GM12878 (cell line): ENCODE results near the gene STK39. TPM values are rescaled to one million over a fixed set of nuclear protein-coding genes. Genes with fewer than 3 reads are reported as not detected.

Source experiments
- ATAC-seq: fragments of 200-7000 bp; cut with Tn5 transposase; 3 replicates; pipeline ENCODE4 v1.9.1; 2020; ENCODE audit warnings: mild to moderate bottlenecking, moderate library complexity
- BruUV-seq: library from RNA; stranded (reverse); fragments of 400-500 nt; replicated peaks from 2 replicates; lab custom pipeline; 2021; lab: Mats Ljungman, UMichigan
- CTCF ChIA-PET: fragments of 300-600 bp; sonication (Branson Sonifier 250); formaldehyde crosslinking; extraction: SDS; loops from one replicate; lab custom pipeline; 2021; ENCODE audit warnings: inconsistent platforms; lab: Yijun Ruan, JAX
- POLR2A ChIA-PET: fragments of 350-600 bp; formaldehyde crosslinking; extraction: SDS; loops from one replicate; lab custom pipeline; 2021; ENCODE audit warnings: inconsistent platforms; lab: Charles Lee
- RAD21 ChIA-PET: fragments of 300-600 bp; sonication (Branson Sonifier 250); formaldehyde crosslinking; loops from one replicate; lab custom pipeline; 2023; ENCODE audit warnings: antibody characterized with exemption; ENCODE audit not compliant: unreplicated experiment; lab: Charles Lee
- SMC1A ChIA-PET: fragments of 300-600 bp; sonication (Branson Sonifier 250); formaldehyde crosslinking; loops from one replicate; lab custom pipeline; 2023; ENCODE audit not compliant: unreplicated experiment, uncharacterized antibody; lab: Charles Lee
- DNase-seq: peaks from one replicate; pipeline ENCODE4 v3.0.0-alpha.2; 2011; ENCODE audit warnings: low read depth, low spot score
- FAIRE-seq: peaks from 3 replicates; lab custom pipeline; 2011; peaks lifted over from hg19 to GRCh38; lab: Jason Lieb, UNC
- H2AFZ ChIP-seq: 2 replicates; pipeline ENCODE4 v1.6.0; 2011; ENCODE audit warnings: low read depth, low read length, control low read depth; ENCODE audit not compliant: control insufficient read depth
- H3K27ac ChIP-seq: 2 replicates; pipeline ENCODE4 v1.5.1; 2011; ENCODE audit warnings: control low read depth; ENCODE audit not compliant: control insufficient read depth, insufficient read depth
- H3K27me3 ChIP-seq, 2 experiments: replicated peaks in 1 of 2; 2 replicates each; pipeline versions ENCODE4 v1.6.0 to v1.6.1; 2011; ENCODE audit warnings: low read length in 1 of 2; ENCODE audit not compliant: control insufficient read depth in 2 of 2, insufficient read depth in 2 of 2
- H3K36me3 ChIP-seq, 2 experiments: 2 replicates each; pipeline ENCODE4 v1.5.1; 2011; ENCODE audit warnings: low read length in 1 of 2; ENCODE audit not compliant: control insufficient read depth in 2 of 2, insufficient read depth in 2 of 2
- H3K4me1 ChIP-seq: 2 replicates; pipeline ENCODE4 v1.6.1; 2011; ENCODE audit warnings: mild to moderate bottlenecking, low read length, moderate library complexity, mixed read lengths; ENCODE audit not compliant: control insufficient read depth, insufficient read depth
- H3K4me2 ChIP-seq: 2 replicates; pipeline ENCODE4 v1.6.0; 2011; ENCODE audit warnings: control low read depth; ENCODE audit not compliant: control insufficient read depth, insufficient read depth
- H3K4me3 ChIP-seq: fragments of 200-600 bp; sonication (generic); 2 replicates; pipeline ENCODE4 v1.5.1; 2016
- H3K79me2 ChIP-seq: 2 replicates; pipeline ENCODE4 v1.6.0; 2011; ENCODE audit warnings: low read length; ENCODE audit not compliant: control insufficient read depth, insufficient read depth
- H3K9ac ChIP-seq: 2 replicates; pipeline ENCODE4 v1.8.0; 2011; ENCODE audit warnings: low read length, control low read depth, mixed read lengths; ENCODE audit not compliant: control insufficient read depth, insufficient read depth
- H3K9me3 ChIP-seq: replicated peaks from 3 replicates; pipeline ENCODE4 v1.5.1; 2011; ENCODE audit warnings: mild to moderate bottlenecking, low read length; ENCODE audit not compliant: control insufficient read depth, insufficient read depth
- H4K20me1 ChIP-seq: 2 replicates; pipeline ENCODE4 v1.6.0; 2011; ENCODE audit not compliant: control insufficient read depth, insufficient read depth
- CHD4 ChIP-seq: fragments of 200-600 bp; sonication (generic); IDR thresholded peaks from 2 replicates; pipeline ENCODE4 v1.6.1; 2016; ENCODE audit warnings: mild to moderate bottlenecking
- MTA3 ChIP-seq: IDR thresholded peaks from 2 replicates; pipeline ENCODE4 v1.6.1; 2012; ENCODE audit warnings: low read length, inconsistent platforms, borderline replicate concordance
- MXI1 ChIP-seq: fragments of 150-350 bp; IDR thresholded peaks from 2 replicates; pipeline ENCODE4 v1.6.1; 2011; ENCODE audit warnings: low read depth, mild to moderate bottlenecking, inconsistent platforms, low read length, improper control_type of control experiment
- MYC ChIP-seq: IDR thresholded peaks from 2 replicates; pipeline ENCODE4 v1.6.1; 2011; ENCODE audit warnings: mild to moderate bottlenecking, low read length, moderate library complexity, inconsistent platforms; ENCODE audit not compliant: insufficient read depth, insufficient replicate concordance, insufficient read length, severe bottlenecking
- POLR2AphosphoS5 ChIP-seq: IDR thresholded peaks from 2 replicates; pipeline ENCODE4 v1.6.1; 2011; ENCODE audit warnings: mild to moderate bottlenecking, low read length, inconsistent platforms
- SIX5 ChIP-seq: IDR thresholded peaks from 2 replicates; pipeline ENCODE4 v1.6.1; 2011; ENCODE audit warnings: mild to moderate bottlenecking, low read depth, low read length, moderate library complexity; ENCODE audit not compliant: severe bottlenecking
- SKIL ChIP-seq: fragments of 450-650 bp; IDR thresholded peaks from 2 replicates; pipeline ENCODE4 v1.6.1; 2017; ENCODE audit warnings: mild to moderate bottlenecking, low read depth, inconsistent platforms; ENCODE audit not compliant: poor library complexity, severe bottlenecking
- ZNF384 ChIP-seq: IDR thresholded peaks from 2 replicates; pipeline ENCODE4 v1.6.1; 2012; ENCODE audit warnings: low read depth, mild to moderate bottlenecking, low read length, improper control_type of control experiment, borderline replicate concordance
- WGBS: methylation state at CpG from one replicate; pipeline ENCODE4 v1.1.6; 2016; ENCODE audit warnings: low lambda C conversion rate; ENCODE audit not compliant: insufficient replicate concordance, insufficient coverage; ENCODE audit errors: missing lambda C conversion rate; 5-methylcytosine and 5-hydroxymethylcytosine counted together
- in situ Hi-C: fragments of 300-500 bp; cut with MboI; formaldehyde crosslinking; loops from 9 replicates; pipeline ENCODE4 v1.14.3; 2018; ENCODE audit warnings: mixed read lengths
- intact Hi-C: fragments of 100-400 bp; cut with micrococcal nuclease; formaldehyde crosslinking; loops from one replicate; pipeline ENCODE4 v1.14.2; 2022; ENCODE audit not compliant: unreplicated experiment
- polyA plus RNA-seq, 11 experiments: library from polyadenylated mRNA; depleted of rRNA in 4 of 11; unstranded in 6 of 11; stranded (reverse) in 5 of 11; fragments of >200 nt; fragmentation: Nextera tagmentation in 4 of 11; fragmentation: Illumina TruSeq in 1 of 11; extraction: Ambion mirVana in 4 of 11; extraction: Trizol in 1 of 11; gene quantifications; 1 replicate in 1 of 11; 2 replicates in 10 of 11; pipeline versions ENCODE4 v1.2.1 to v1.2.3, GENCODE V29; 2011 to 2016; ENCODE audit warnings: inconsistent platforms in 2 of 11, missing spikeins in 2 of 11, low read depth in 1 of 11
- total RNA-seq, 4 experiments: library from RNA; depleted of rRNA in 3 of 4; stranded (reverse); fragments of >200 nt in 3 of 4; fragmentation: Illumina TruSeq in 1 of 4; extraction: Trizol in 1 of 4; gene quantifications; 2 replicates each; pipeline versions ENCODE4 v1.2.1 to v1.2.3, GENCODE V29; 2013 to 2021
- TF ChIP-seq, protein P1 (sequence below): IDR thresholded peaks from 2 replicates; pipeline ENCODE4 v1.6.1; 2012; ENCODE audit warnings: low read depth, low read length, improper control_type of control experiment

STK39 gene
- total and polyA plus RNA-seq, 10 of the 15 experiments (the other 5 are each of a cell fraction or from before 2014, with no cell fraction given) = 0.03 to 0.21 (median 0.07) TPM; not detected in 5

GRCh38 chr2:167965907-167966761, 281.3 kb downstream of the STK39 start:
- in situ Hi-C loops (no loop called here), intact Hi-C loops (loop anchor here (1.0 kb wide), 1 partner anchor 152 kb away; no protein-coding TSS in a partner anchor)
- no peak for DNase-seq
- H3K27me3 ChIP-seq = no peaks in the 10 kb centered on the region
- no peaks in the 10 kb centered on the region for H4K20me1 ChIP-seq
- H3K9ac ChIP-seq = no peak overlapping the region
- no peaks in the 10 kb centered on the region for H3K4me1 ChIP-seq
- H3K79me2 ChIP-seq = no peaks in the 10 kb centered on the region
- no peak for TF ChIP-seq ZNF384
- TF ChIP-seq MXI1 = no peak
- no peak for TF ChIP-seq POLR2AphosphoS5
- TF ChIP-seq CHD4 = no peak
- TF ChIP-seq, protein P1, sequence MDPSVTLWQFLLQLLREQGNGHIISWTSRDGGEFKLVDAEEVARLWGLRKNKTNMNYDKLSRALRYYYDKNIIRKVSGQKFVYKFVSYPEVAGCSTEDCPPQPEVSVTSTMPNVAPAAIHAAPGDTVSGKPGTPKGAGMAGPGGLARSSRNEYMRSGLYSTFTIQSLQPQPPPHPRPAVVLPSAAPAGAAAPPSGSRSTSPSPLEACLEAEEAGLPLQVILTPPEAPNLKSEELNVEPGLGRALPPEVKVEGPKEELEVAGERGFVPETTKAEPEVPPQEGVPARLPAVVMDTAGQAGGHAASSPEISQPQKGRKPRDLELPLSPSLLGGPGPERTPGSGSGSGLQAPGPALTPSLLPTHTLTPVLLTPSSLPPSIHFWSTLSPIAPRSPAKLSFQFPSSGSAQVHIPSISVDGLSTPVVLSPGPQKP = no peak
- no peak for TF ChIP-seq MTA3
- TF ChIP-seq SKIL = no peak
- TF ChIP-seq MYC = no peak
- no peak for TF ChIP-seq SIX5
- H2AFZ ChIP-seq = no peak overlapping the region
- CTCF ChIA-PET = interaction anchor here (5.3 kb wide), 1 partner anchor 153 kb away, joined by 46 read pairs; no protein-coding TSS in a partner anchor
- WGBS = 40% methylated on average over 5 of the region's 5 CpGs
- H3K36me3 ChIP-seq = no peaks in the 10 kb centered on the region
- no peak for ATAC-seq
- no peak overlapping the region for H3K4me2 ChIP-seq
- no peak overlapping the region for H3K4me3 ChIP-seq
- no TSS peak for BruUV-seq
- no peak for FAIRE-seq
- no peak overlapping the region for H3K27ac ChIP-seq
- RAD21 ChIA-PET = interaction anchor here (1.8 kb wide), 1 partner anchor 153 kb away, joined by 10 read pairs; no protein-coding TSS in a partner anchor
- POLR2A ChIA-PET = no interaction called here
- H3K9me3 ChIP-seq = no peaks in the 10 kb centered on the region; the same call in 1 of the 3 replicates
- SMC1A ChIA-PET = interaction anchor here (0.6 to 3.1 kb wide), 3 partner anchors 150 to 164 kb away, joined by 3 to 20 read pairs (median 3); no protein-coding TSS in a partner anchor
